ENCODE measurements around the gene SLC13A3. TPM values are rescaled to one million over a fixed set of nuclear protein-coding genes. Genes with fewer than 3 reads are reported as not detected.
A peak's percentile ranks its signal among the peaks of the same experiment; 100 is the strongest.

The SLC13A3 gene
- total RNA-seq, 1 experiment from 2014 or later = 17.5 TPM

GRCh38 chr20:46563170-46563859 is 87.9 kb downstream of the SLC13A3 start:
- no peaks in the 10 kb centered on the region for H3K27me3 Mint-ChIP-seq (ENCODE audit: low read depth)
- H3K9me3 Mint-ChIP-seq = no peaks in the 10 kb centered on the region
- Histone ChIP-seq H3K4me1 (ENCODE audit: insufficient read depth, low read length) (peaks cover 1% of the 10 kb centered on the region; the same call in 1 of the 2 replicates), H2AFZ (ENCODE audit: low read length) (no peak overlapping the region), H4K8ac (replicated peaks; ENCODE audit: insufficient read length, low read depth, low read length) (no peak overlapping the region), H3K23me2 (ENCODE audit: insufficient read length, low read depth, low read length, poor library complexity, severe bottlenecking) (peaks cover 5% of the 10 kb centered on the region), H2BK120ac (ENCODE audit: low read depth, low read length, poor library complexity, severe bottlenecking) (no peak overlapping the region), H4K91ac (ENCODE audit: insufficient read length, low read depth, low read length) (no peak overlapping the region), H3K56ac (ENCODE audit: insufficient read length, low read depth, low read length) (no peak overlapping the region), H3K79me2 (ENCODE audit: insufficient read depth, low read length) (no peaks in the 10 kb centered on the region), H3K14ac (ENCODE audit: insufficient read depth, low read length) (no peak overlapping the region), H3K27ac (ENCODE audit: insufficient read length, low read depth, low read length) (no peak overlapping the region), H2BK15ac (ENCODE audit: low read depth, low read length) (no peak overlapping the region), H4K5ac (ENCODE audit: insufficient read length, low read depth, low read length) (no peak overlapping the region), H3T11ph (ENCODE audit: low read length) (no peak overlapping the region), H3K4me2 (ENCODE audit: insufficient read depth, insufficient read length, low read length) (peak overlapping the region; percentile 42), H2BK12ac (ENCODE audit: insufficient read length, low read depth, low read length) (no peak overlapping the region), H3K9me3 (ENCODE audit: control insufficient read depth, low read depth, low read length) (no peaks in the 10 kb centered on the region), H3K27me3 (ENCODE audit: insufficient read depth, low read length) (no peaks in the 10 kb centered on the region), H2AK5ac (ENCODE audit: insufficient read length, low read length) (no peak overlapping the region), H2BK5ac (ENCODE audit: insufficient read length, low read length) (no peak overlapping the region), H3K4ac (ENCODE audit: low read depth, low read length) (no peak overlapping the region), H3K79me1 (ENCODE audit: insufficient read depth, low read depth, low read length, poor library complexity, severe bottlenecking) (no peaks in the 10 kb centered on the region), H3K23ac (ENCODE audit: insufficient read length, low read depth, low read length) (no peak overlapping the region), H2BK20ac (ENCODE audit: low read depth, low read length, poor library complexity, severe bottlenecking) (no peak overlapping the region), H3K9ac (ENCODE audit: extremely low read depth, insufficient read length, low read length) (no peak overlapping the region), H4K20me1 (ENCODE audit: control insufficient read depth, insufficient read depth, insufficient read length) (no peaks in the 10 kb centered on the region), H3K18ac (ENCODE audit: insufficient read length, low read depth, low read length) (no peak overlapping the region)
- H3K4me3 Mint-ChIP-seq = no peak overlapping the region
- WGBS (ENCODE audit: extremely low coverage, insufficient read length, low lambda C conversion rate) = no CpG with 5 or more reads among the region's 16 CpGs
- peak; percentile 50 for TF ChIP-seq CTCF (conservative IDR thresholded peaks at IDR 0.05)
- H3K36me3 Mint-ChIP-seq (ENCODE audit: insufficient read depth in 1 of 3, low read depth in 3 of 3) = no peaks in the 10 kb centered on the region
- H3K27ac Mint-ChIP-seq = no peak overlapping the region
- peak; percentile 74 for DNase-seq
- peaks cover 24 to 38% of the 10 kb centered on the region in 2 experiments for H3K4me1 Mint-ChIP-seq

Measured in H9 (cell line).